Stimulated activated CD4-positive, alpha-beta T cell treated with anti-CD3 and anti-CD28 coated beads, Interleukin-4, amount 100 ng/mL, for 4 hours (primary cell): ENCODE results near the gene CLDND1.
A peak's percentile ranks its signal among the peaks of the same experiment; 100 is the strongest.

Experiments used
- DNase-seq, 2 experiments: peaks; one replicate each; pipeline ENCODE4 v3.0.0-alpha.2; 2020

The CLDND1 gene

GRCh38 chr3:98551236-98551635 lies 28.5 kb upstream of the CLDND1 start:
- DNase-seq, result no peak

GRCh38 chr3:98550833-98551232 lies 28.1 kb upstream of the CLDND1 start:
- DNase-seq, result no peak

- no peak for DNase-seq
Observed at GRCh38 chr3:98548544-98548943, 25.8 kb upstream of the CLDND1 start.

- DNase-seq, result no peak
Observed at GRCh38 chr3:98545940-98546339, 23.2 kb upstream of the CLDND1 start.

- DNase-seq, result no peak
Observed at GRCh38 chr3:98542623-98543022, 19.9 kb upstream of the CLDND1 start.

GRCh38 chr3:98541695-98542094 lies 19.0 kb upstream of the CLDND1 start:
- no peak for DNase-seq

- DNase-seq, result no peak
Observed at GRCh38 chr3:98540346-98540745, 17.6 kb upstream of the CLDND1 start.

GRCh38 chr3:98536456-98537017 lies 13.8 kb upstream of the CLDND1 start:
- DNase-seq, result no peak

GRCh38 chr3:98534734-98535133 lies 12.0 kb upstream of the CLDND1 start:
- no peak for DNase-seq

GRCh38 chr3:98534168-98534567 lies 11.5 kb upstream of the CLDND1 start:
- DNase-seq, result no peak

GRCh38 chr3:98532709-98533571 lies 10.2 kb upstream of the CLDND1 start:
- no peak for DNase-seq

- no peak for DNase-seq
Observed at GRCh38 chr3:98532275-98532637, 9.6 kb upstream of the CLDND1 start.

- DNase-seq, result no peak
Observed at GRCh38 chr3:98531622-98532274, 9.0 kb upstream of the CLDND1 start, which contains the start of gene GPR15. TSS of gene GPR15 (plus strand) at chr3:98531978. CDS start at chr3:98532034, 56 bp downstream.

- no peak for DNase-seq
Observed at GRCh38 chr3:98530676-98531075, 8.0 kb upstream of the CLDND1 start.

GRCh38 chr3:98529856-98530459 lies 7.3 kb upstream of the CLDND1 start:
- DNase-seq, result no peak

- DNase-seq, result no peak
Observed at GRCh38 chr3:98528474-98529346, 6.0 kb upstream of the CLDND1 start.

GRCh38 chr3:98525494-98525893 lies 2.8 kb upstream of the CLDND1 start:
- DNase-seq, result no peak

- peak; percentile 31 to 53 for DNase-seq
Observed at GRCh38 chr3:98521897-98522543, 682 bp downstream of the CLDND1 start.

- no peak for DNase-seq
Observed at GRCh38 chr3:98519351-98519750, 3.4 kb downstream of the CLDND1 start.

GRCh38 chr3:98518816-98519215 lies 3.9 kb downstream of the CLDND1 start:
- DNase-seq, result no peak

- no peak for DNase-seq
Observed at GRCh38 chr3:98514948-98515347, 7.8 kb downstream of the CLDND1 start.

GRCh38 chr3:98513736-98514135 lies 9.0 kb downstream of the CLDND1 start:
- no peak for DNase-seq
